Activated effector memory CD4-positive, alpha-beta T cell treated with anti-CD3 and anti-CD28 coated beads, Interleukin-2, amount 50 U/mL, for 16 hours (primary cell): ENCODE measurements around the gene SMOC2.
A peak's percentile ranks its signal among the peaks of the same experiment; 100 is the strongest.

Experiments used
- DNase-seq: peaks from one replicate; pipeline ENCODE4 v3.0.0-alpha.2; 2020

The SMOC2 gene

GRCh38 chr6:168524571-168525001 lies 83.6 kb downstream of the SMOC2 start:
- peak; percentile 45 for DNase-seq

GRCh38 chr6:168525114-168525513 lies 84.1 kb downstream of the SMOC2 start:
- DNase-seq: peak; percentile 27

GRCh38 chr6:168525926-168526630 lies 85.1 kb downstream of the SMOC2 start:
- peak; percentile 33 for DNase-seq

GRCh38 chr6:168526841-168527281 lies 85.9 kb downstream of the SMOC2 start:
- no peak for DNase-seq

GRCh38 chr6:168527451-168528210 lies 86.6 kb downstream of the SMOC2 start:
- DNase-seq: no peak

- DNase-seq: no peak
Measured at GRCh38 chr6:168528474-168529095, 87.6 kb downstream of the SMOC2 start.

GRCh38 chr6:168529214-168529613 lies 88.2 kb downstream of the SMOC2 start:
- no peak for DNase-seq

- DNase-seq: peak; percentile 46
Measured at GRCh38 chr6:168530653-168531071, 89.7 kb downstream of the SMOC2 start.

GRCh38 chr6:168532070-168532469 lies 91.1 kb downstream of the SMOC2 start:
- DNase-seq: no peak

- DNase-seq: no peak
Measured at GRCh38 chr6:168533414-168533813, 92.4 kb downstream of the SMOC2 start.

GRCh38 chr6:168534265-168534664 lies 93.3 kb downstream of the SMOC2 start:
- DNase-seq: peak; percentile 53

- DNase-seq: peak; percentile 25
Measured at GRCh38 chr6:168535711-168536110, 94.7 kb downstream of the SMOC2 start.

GRCh38 chr6:168536196-168536595 lies 95.2 kb downstream of the SMOC2 start:
- DNase-seq: peak; percentile 59

- DNase-seq: peak; percentile 55
Measured at GRCh38 chr6:168536665-168537539, 95.9 kb downstream of the SMOC2 start.

GRCh38 chr6:168537540-168537884 lies 96.5 kb downstream of the SMOC2 start:
- peak; percentile 22 for DNase-seq

- peak; percentile 46 for DNase-seq
Measured at GRCh38 chr6:168538188-168538891, 97.4 kb downstream of the SMOC2 start.

GRCh38 chr6:168538892-168539811 lies 98.2 kb downstream of the SMOC2 start:
- DNase-seq: peak; percentile 51

- peak; percentile 50 for DNase-seq
Measured at GRCh38 chr6:168540713-168541291, 99.8 kb downstream of the SMOC2 start.

- DNase-seq: no peak
Measured at GRCh38 chr6:168541307-168541706, 100.3 kb downstream of the SMOC2 start.

- DNase-seq: no peak
Measured at GRCh38 chr6:168542301-168542700, 101.3 kb downstream of the SMOC2 start.

- no peak for DNase-seq
Measured at GRCh38 chr6:168545428-168545827, 104.4 kb downstream of the SMOC2 start.
